GM19023 (cell line): Measurements from ENCODE around the gene RIPK4.

Experiments
- ATAC-seq: cut with Tn5 transposase; IDR thresholded peaks from one replicate; pipeline ENCODE4 v1.9.1; 2021; ENCODE audit warnings: mild to moderate bottlenecking, moderate library complexity; ENCODE audit not compliant: unreplicated experiment

The RIPK4 gene

DNA sequence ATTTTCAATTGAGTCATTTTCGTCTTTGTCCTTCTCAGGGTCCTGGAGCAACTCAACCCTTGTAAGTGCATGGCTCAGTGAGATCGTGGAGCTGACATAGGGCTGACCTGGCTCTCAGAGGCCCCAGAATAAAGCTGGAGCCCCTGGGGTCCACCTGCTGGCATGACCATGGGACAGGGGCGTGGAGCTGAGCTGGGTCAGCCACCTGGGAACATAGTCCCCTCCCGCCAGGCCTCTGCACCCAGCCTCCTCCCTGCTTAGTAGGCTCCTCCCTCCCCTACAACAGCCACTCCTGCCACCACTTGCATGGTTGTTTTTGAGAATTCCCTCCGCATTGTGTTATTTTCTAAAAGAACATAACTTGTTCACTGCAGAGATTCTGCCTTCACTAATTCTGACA lies 3.1 kb upstream of the RIPK4 start:
- no peak for ATAC-seq

DNA sequence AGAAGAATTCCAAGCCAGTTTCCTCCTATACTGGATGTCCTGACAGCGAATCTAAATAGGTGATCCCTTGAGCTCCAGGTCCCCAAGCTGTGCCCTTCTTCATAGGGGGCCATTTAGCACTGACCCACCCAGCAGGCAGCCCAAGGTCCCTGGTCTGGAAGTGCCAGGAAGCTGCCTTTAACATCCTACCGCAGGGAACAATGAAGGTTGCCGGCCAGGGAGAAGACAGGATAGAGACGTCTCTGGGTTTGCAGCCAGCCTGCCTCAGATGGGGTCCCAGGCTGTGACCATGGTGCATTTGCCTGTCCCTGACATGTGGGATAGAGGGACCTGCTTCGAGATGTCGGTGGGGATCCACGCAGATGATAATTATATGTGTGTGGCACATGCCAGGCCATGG lies 2.7 kb upstream of the RIPK4 start:
- ATAC-seq = no peak

DNA sequence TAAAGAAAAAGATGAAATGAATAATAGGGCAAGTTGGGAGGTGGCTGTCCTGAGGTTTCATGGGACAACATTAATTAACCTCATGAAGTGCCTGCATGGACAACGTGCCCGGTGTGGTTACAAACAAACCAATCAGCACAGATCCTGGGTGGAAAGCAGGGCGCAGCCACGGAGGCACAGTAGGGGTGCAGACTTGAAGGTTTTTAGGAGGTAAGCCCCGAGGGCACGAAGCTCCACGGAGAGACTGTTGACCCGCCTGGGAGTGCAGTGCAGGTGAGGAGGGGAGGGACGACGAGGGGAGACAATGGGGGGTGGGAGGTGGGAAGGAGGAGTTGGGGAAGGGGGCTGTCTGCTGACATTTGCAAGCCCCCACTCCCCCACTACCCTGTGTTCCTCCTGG lies 2.3 kb upstream of the RIPK4 start:
- no peak for ATAC-seq

DNA sequence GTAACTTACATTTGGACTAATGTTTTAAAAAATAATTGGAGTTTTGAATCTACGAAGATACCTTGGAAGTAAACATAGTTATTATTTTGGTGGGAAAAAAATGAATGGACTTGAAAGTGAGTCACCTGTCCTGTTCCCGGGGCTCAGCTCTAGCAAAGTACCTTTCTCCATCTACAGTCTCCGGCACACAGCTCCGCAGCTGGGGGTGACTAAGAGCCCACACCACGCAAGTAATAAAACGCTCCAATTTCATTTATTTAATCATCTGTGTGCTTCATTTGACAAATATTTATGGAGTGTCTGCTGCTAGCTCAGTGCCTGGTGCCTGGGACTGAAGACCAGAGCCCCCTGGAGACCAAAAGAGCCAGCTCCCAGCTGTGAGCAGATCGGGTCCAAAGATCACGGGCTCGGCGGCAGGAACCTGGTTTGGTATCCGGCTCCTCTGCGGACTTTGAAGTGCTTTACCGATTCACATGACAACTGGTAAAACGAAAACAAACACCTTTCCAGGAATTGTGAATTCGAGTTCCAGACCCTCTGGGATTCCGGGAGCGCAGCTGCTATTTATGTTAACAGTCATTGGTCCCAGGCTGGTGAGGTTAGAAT lies 1.7 kb upstream of the RIPK4 start:
- no peak for ATAC-seq

DNA sequence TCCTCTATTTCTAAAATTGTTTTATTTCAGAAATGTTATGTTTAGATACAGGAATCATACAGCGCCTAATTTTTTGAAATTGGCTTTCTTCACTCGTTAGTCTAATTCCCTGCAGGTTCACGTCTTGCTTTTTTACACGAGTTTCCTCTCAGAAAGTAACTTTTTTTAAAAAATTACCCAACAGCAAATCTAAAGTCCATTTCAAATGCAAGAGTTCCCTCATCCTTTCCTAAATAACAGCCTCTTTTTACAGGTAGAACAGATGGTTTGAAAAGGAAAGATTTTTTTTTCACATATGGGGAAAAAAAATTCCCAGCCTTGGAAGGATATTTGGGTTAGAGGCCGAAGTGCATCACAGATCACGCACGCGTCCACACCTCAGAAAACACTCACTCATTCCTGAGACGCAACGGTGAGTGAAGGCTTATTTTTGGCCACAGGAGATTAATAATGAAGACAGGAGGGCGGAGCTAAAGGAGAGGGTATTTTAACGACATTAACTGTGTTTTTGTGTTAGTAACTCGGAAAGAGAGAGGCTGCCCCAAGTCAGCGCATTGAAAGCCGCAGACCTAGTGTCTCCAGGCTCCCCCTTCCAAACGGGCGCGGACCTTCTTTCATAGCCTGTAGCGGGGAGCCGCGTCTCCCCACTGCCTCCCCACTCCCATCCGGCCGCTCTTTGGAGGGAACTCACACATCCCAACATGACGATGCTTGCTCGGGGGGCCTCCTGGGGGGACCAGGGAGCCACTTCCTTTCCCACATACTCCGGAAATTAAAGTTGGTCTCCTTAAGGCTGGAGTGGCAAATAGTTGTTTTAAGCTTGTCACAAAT lies 969 bp upstream of the RIPK4 start:
- no peak for ATAC-seq

DNA sequence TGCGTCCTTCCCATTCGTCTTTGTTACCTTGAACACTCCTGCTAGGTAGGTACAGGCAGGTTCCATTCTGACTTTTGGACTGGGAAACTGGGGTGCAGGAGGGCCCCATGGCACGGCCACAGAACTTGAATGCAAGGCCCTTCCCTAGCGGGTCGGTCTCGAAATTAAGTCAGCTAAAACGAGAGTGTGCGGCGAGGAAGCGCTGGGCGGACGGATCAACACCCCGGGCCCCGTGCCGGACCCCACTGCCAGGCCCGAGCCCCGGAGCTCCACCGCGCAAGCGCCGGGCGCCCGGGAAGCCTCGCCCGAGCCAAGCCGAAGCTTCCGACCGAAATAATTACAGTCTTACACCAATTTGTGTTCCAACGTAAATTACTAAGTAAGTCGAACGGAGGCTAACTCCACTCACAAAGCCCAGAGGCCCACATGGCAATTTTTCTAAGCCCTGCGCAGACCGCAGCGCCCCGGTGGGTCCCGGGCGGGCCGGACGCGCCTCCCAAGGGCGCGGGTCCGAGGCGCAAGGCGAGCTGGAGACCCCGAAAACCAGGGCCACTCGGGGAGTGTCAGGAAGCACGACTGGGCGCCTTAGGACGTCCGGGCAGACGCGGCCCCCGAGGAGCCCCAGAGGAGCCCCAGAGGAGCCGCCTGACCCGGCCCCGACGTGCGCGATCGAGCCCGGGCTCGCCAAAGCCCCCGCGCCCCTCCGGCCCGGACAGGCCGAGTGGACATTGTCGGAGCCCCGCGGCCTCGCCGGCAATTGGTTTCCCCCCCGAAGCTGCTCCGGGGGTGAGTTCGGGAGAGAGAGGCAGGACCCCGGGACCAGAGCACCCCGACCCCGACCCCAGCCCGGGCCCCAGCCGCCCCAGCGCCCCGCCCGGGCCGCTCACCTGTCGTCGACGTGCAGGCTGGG lies 624 bp downstream of the RIPK4 start:
- no peak for ATAC-seq

DNA sequence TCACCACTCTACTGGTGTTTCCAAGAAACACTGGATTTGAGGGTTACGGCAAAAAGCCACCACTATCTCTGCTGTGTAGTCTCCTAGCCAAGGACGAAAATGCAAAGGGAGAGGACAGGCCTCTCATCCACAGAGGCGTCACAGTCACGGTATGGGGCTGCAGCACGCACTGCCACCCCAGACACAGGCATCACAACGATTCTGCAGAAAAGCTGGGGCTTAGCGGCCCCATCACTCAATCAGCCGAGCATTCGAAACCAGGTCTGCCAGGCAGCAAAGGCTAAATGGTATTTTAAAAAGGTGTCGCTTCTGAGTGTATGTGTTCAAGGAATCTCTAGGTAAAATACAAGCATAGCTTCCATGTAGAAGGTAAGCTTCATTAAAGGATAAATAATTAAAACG lies 1.4 kb downstream of the RIPK4 start:
- ATAC-seq = no peak

DNA sequence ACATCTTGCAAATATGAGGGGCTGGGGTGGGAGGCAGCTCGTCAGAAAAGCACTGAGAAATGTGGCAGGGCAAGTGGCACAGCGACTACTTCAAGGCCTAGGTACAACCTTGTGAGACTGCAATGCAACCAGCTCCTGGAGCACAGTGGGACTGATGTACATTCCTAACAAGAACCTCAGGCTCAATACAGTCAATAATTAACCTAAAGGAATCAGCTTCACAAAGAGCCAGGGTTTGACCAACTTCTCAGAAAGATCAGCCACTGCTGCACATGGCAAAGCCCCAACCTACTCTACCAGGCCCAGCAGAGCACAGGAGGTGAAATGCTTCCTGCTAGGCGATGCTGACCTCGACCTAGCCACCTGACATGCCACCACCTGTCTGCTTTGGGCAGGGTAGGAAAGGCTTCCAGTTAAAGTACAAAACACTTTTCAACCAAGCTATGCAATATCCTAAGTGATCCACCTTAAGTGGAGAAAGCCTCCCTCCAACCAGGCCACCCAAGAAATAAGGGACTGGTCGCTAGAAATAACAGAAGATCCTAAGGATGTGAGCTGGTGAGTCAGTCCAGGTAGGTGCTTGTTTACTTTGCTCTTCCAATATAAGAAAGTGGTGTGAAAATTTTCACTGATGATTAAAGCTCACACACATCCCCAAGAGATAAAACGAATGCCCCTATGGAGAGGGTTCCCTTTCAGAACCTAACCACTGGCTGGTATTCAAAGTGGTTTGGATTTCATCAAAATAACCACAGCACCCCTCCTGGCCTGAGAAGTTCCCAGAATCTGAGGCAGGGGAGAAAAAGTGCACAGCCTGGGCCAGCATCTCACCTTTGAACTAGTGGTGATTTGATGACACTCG lies 2.1 kb downstream of the RIPK4 start:
- no peak for ATAC-seq

DNA sequence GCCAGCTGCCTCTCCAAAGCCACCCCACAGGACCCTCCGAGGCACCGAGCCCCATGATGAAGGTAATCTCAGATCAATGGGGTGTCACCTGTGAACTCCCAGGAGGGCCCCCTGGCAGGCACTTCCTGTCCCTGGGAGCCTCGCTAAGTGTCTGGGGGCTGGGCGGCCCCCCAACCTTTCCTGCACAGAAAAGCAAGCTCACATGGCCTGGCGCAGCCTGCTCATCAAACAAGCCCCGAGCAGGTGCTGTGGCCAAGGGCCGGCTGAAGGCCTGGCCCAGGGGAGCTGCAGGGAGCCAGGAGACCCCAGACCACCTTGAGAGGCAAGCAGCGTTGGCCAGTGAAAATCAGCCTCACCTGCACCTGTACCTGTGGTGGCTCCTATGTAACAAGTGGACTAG lies 2.9 kb downstream of the RIPK4 start:
- ATAC-seq = no peak

DNA sequence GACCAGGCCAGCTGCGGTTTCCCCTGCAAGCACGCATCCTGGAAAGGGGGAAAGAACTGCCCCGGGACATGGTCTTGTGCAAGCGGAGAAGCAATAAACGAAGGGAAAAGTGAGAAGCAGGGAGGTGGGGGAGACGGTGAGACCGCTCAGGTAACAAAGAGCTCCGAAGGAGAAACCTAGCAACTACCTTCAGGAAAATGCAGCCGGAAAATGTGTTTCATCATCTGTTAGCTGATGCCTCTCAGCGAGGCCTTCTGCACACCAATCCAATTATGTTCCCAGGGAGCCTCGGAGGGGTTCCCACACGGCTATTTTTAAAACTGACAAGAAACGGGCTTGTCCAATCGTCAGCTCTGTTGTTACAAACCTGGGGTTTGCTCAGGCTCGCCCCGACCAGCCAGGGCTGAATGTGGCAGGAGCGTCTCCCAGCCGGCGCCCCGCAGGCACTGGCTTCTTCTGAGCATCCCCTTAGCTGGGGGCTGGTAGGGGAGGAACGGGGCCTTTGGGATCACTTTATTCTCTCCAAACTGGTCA lies 3.4 kb downstream of the RIPK4 start:
- ATAC-seq = no peak

DNA sequence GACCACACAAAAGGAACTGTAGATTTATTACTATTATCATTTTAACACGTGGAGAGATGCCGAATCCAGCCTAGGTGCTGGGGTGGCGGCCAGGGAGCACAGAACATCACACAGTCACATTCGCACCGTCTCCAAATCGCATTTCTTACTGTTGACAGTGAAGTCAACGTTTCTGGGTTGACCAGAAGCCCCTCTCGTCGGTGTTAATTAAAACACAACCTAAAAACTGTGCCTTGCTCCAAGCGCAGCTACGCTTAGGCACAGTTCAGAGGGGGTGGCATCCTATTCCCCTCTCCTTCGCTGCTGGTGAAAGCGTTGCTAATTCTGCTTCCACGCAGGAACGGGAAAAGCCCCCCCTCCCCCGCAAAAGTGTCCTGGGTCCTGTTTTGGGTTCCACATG lies 4.1 kb downstream of the RIPK4 start:
- ATAC-seq = no peak

DNA sequence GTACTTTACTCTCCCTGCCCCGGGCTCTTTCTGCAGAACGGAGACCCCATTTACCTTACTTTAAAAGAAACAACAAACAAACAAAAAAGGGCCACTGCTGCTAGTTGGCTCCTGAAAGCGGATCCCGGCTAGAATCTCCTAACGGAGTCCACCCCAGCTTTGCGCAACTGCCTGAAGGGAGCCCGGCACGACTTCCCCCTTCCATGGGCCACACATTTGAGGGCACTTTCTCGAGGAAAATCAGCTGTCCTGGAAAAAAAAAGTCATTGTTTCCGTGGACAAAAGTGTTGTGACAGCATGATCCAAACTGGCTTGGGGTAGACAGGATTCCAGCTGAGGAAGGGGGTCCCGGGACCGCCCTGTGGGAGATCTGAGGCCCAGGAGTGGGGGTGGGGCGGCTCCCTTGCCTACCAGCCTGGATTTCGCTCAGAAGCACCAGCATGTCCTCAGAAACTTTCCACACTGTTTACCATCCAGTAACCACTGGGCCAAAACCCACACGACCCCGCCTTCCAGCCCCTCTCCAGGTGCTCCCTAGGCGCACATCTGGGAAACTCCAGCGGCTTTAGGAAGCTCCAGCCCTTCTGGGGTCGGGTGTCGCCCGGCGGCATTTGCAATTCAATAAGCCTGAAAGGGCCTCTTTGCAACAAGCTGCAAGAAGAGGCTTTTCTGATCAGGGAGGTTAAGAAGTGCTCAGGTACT lies 4.8 kb downstream of the RIPK4 start:
- ATAC-seq = no peak

DNA sequence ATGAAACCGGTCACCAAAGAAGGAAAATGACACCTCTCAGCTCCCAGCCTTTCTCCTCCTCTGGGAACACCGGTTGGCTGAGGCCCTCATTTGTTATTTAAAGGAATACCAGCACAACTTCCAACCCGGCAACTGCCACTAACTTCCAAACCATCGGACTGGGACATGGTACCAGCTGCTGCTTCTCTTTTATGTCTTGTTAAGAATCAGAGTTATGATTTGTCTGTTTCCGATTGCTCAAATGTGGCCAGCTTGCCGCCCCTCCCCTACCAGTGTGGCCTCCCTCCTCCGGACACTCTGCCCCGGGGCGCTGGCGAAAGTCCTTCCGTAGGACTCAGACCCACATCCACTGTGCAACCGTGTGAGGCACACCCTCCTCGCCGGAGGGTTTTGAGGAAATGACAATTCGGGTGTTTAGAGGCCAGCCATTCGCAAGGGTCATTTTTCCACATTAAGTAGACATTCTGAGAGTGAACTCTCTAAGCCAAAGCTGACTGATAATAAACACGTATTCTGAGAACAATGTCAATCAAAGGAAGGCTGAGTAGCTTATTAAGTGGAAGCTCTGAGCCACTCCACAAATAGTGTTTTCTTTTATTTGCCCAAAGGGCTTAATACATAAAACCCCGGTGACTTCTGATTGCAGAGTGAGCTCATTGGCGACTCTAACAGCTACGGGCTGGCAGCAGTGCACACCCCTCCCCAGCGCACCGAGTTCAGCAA lies 5.5 kb downstream of the RIPK4 start:
- no peak for ATAC-seq

DNA sequence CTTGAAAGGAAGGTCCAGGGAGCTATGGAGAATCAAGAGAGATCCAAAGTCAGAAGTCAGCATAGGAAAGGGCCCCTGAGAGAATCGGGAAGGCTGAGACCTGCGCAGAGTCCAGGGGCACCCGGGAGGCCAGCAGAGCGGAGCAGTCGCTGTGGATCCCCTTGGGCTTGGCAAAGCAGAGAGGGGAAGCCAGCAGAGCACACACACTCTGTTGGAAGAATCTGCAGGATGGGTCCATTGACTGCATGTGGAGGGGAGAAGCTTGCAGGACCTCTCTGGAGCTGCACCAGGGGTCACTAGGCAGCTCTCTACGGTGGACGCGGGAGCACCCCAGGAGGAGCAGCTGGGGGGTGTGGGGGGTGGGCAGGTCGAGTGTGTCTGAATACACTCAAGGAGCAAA lies 6.4 kb downstream of the RIPK4 start:
- no peak for ATAC-seq

DNA sequence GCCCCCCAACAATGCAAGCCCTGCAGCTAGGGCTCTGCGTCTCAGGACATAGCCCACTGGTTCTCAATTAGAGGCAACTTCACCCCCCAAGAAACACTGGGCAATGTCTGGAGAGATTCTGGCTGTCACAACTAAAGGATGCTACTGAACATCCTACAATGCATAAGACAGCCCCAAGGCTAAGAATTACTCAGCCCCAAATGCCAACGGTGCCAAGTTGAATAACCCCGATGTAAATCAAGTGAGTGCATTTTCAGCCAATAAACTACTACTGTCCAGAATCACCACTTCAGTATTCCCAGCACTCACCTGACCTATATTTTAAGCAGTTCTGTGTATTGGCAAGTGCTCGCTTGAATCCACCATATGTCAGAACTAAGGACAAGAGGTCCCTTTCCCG lies 6.9 kb downstream of the RIPK4 start:
- no peak for ATAC-seq

DNA sequence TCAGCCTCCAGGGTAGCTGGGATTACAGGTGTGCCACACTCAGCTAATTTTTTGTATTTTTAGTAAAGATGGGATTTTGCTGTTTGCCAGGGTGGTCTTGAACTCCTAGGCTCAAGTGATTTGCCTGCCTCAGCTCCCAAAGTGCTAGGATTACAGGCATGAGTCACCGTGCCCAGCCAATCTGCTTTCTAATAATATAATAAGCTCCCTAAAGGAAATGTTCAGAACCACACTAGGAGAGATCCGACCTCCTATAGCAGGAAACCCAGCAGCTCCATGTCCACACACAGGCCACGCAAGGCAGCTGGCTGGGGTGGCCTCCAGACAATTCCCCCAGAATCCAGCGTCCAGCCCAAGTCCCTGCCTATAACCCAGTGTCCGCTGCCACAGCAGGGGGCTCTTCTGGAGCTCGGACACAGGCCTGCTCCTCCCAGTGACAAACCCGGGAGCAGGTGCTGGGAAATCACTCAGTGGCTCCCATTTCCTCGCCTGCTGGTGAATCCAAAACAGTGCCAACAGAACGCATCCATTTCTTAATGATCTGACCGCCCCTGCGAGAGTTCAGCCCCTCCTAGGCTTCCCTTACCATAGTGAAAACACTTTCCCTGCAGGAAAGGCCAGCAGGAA lies 7.5 kb downstream of the RIPK4 start:
- no peak for ATAC-seq

DNA sequence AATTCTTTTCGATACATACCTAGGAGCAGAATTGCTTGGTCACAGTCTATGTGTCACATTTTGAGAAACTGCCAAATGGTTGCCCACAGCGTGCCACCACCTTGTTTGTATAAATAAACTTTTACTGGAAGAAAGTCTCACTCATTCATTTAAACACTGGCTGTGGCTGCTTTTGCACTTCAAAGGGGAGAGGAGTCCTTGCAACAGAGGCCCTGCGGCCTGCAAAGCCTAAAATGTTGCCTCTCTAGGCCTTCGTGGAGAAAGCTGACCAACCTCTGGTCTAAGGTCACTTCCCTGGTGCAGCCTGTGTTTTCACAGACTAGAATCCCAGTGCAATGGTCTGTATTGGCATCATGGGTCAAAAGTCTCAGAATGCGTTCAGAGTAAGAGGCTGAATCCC lies 8.3 kb downstream of the RIPK4 start:
- no peak for ATAC-seq

DNA sequence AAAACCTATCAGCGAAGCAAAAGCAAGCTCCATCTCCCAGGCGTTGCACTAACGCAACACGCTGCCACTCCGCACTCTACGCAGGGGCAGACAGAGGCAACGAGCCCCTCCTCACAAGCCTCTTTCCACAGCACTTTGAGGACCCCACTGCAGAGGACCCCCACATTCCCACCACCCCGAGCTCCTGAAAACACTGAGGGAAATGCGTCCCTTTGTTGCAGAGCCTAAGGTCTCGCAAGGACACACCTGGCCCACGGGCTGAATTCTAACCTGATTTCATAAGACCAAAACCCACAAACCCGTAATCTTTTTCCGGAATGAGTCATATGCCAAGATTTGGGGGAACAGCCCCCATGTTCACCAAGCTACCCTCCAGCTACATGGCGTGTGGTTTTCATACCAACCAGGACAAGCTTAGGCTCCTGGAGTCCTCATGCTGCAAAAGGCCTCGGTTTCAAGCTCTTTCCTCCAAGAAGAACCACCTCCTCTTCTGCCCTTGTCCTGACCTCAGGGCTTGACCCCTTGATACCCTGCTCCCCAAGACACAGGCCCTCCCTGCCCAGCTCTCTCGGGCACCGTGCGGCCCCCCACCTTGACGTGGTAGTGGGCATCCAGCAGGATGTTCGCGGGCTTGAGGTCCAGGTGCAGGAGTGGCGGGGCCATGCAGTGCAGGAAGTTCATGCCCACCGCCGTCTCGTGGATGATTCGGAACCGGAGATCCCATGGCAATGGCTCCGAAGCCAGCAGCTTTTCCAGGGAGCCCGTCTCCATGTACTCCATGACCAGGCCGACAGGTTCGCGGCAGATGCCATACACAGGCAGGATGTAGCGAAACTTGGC lies 10.7 kb downstream of the RIPK4 start:
- no peak for ATAC-seq
